Activated B cell treated with CpG ODN at 0.5 μM for 24 hours (primary cell): ENCODE measurements around the gene RFNG. TPM values are rescaled to one million over a fixed set of nuclear protein-coding genes. Genes with fewer than 3 reads are reported as not detected.

ENCODE experiments used
- ATAC-seq: fragments of 200-7000 bp; cut with Tn5 transposase; one replicate; pipeline ENCODE4 v1.10.0; 2021; ENCODE audit warnings: low read depth, mild to moderate bottlenecking, moderate library complexity
- CTCF ChIA-PET: fragments of 350-600 bp; sonication (Branson Sonifier 250); formaldehyde crosslinking; loops from one replicate; lab custom pipeline; 2021; ENCODE audit warnings: antibody characterized with exemption; lab: Charles Lee
- POLR2A ChIA-PET: fragments of 350-600 bp; sonication (Branson Sonifier 250); formaldehyde crosslinking; loops from one replicate; lab custom pipeline; 2021; ENCODE audit warnings: antibody characterized with exemption; lab: Charles Lee
- DNase-seq: peaks from one replicate; pipeline ENCODE4 v3.0.0; 2022
- H3K27ac Mint-ChIP-seq: one replicate; pipeline ENCODE4 v1.8.0; 2020; ENCODE audit warnings: mixed read lengths
- H3K27me3 Mint-ChIP-seq: one replicate; pipeline ENCODE4 v1.8.0; 2021; ENCODE audit warnings: mixed read lengths
- H3K36me3 Mint-ChIP-seq: one replicate; pipeline ENCODE4 v1.8.0; 2021; ENCODE audit warnings: low read depth, mixed read lengths
- H3K4me1 Mint-ChIP-seq: one replicate; pipeline ENCODE4 v1.8.0; 2021; ENCODE audit warnings: mixed read lengths
- H3K4me3 Mint-ChIP-seq: one replicate; pipeline ENCODE4 v1.8.0; 2020; ENCODE audit warnings: mild to moderate bottlenecking, mixed read lengths
- H3K9me3 Mint-ChIP-seq: one replicate; pipeline ENCODE4 v1.8.0; 2020; ENCODE audit warnings: mixed read lengths
- CTCF ChIP-seq: fragments of 200-600 bp; IDR thresholded peaks from one replicate; pipeline ENCODE4 v1.8.0; 2022; ENCODE audit warnings: antibody characterized with exemption, mild to moderate bottlenecking
- intact Hi-C: fragments of 100-400 bp; cut with micrococcal nuclease; formaldehyde crosslinking; loops from one replicate; pipeline ENCODE4 v1.15.1; 2024
- total RNA-seq: library from RNA; stranded (reverse); gene quantifications from 2 replicates; pipeline ENCODE4 v1.2.3, GENCODE V29; 2022

RFNG gene
- total RNA-seq, 1 donor from 2014 or later, result 18.7 TPM

- POLR2A ChIA-PET, result no interaction called here
- peaks cover 59% of the 10 kb centered on the region for H3K36me3 Mint-ChIP-seq
- CTCF ChIA-PET, result no interaction called here
- no peak overlapping the region for H3K27ac Mint-ChIP-seq
- no peak for TF ChIP-seq CTCF
- no peaks in the 10 kb centered on the region for H3K4me1 Mint-ChIP-seq
- DNase-seq (no peak), ATAC-seq (no peak)
- intact Hi-C loops, result no loop called here
- no peak overlapping the region for H3K4me3 Mint-ChIP-seq
- H3K27me3 Mint-ChIP-seq, result no peaks in the 10 kb centered on the region
- no peaks in the 10 kb centered on the region for H3K9me3 Mint-ChIP-seq
Observed at GRCh38 chr17:82085031-82085861, 33.6 kb upstream of the RFNG start.

GRCh38 chr17:82084373-82085030 lies 32.9 kb upstream of the RFNG start:
- CTCF ChIA-PET, result no interaction called here
- H3K9me3 Mint-ChIP-seq, result no peaks in the 10 kb centered on the region
- POLR2A ChIA-PET, result no interaction called here
- H3K36me3 Mint-ChIP-seq, result peaks cover 63% of the 10 kb centered on the region
- no peaks in the 10 kb centered on the region for H3K4me1 Mint-ChIP-seq
- no peak for TF ChIP-seq CTCF
- H3K27ac Mint-ChIP-seq, result no peak overlapping the region
- ATAC-seq (no peak), DNase-seq (no peak)
- no peak overlapping the region for H3K4me3 Mint-ChIP-seq
- no peaks in the 10 kb centered on the region for H3K27me3 Mint-ChIP-seq
- intact Hi-C loops, result no loop called here

- H3K4me1 Mint-ChIP-seq, result no peaks in the 10 kb centered on the region
- TF ChIP-seq CTCF, result no peak
- ChIA-PET CTCF (no interaction called here), POLR2A (no interaction called here)
- ATAC-seq (no peak), DNase-seq (no peak)
- no peak overlapping the region for H3K27ac Mint-ChIP-seq
- intact Hi-C loops, result no loop called here
- no peaks in the 10 kb centered on the region for H3K9me3 Mint-ChIP-seq
- peaks cover 64% of the 10 kb centered on the region for H3K36me3 Mint-ChIP-seq
- H3K27me3 Mint-ChIP-seq, result no peaks in the 10 kb centered on the region
- H3K4me3 Mint-ChIP-seq, result no peak overlapping the region
Observed at GRCh38 chr17:82083533-82084359, 32.1 kb upstream of the RFNG start.

- Mint-ChIP-seq H3K9me3 (no peaks in the 10 kb centered on the region), H3K27ac (no peak overlapping the region), H3K4me3 (no peak overlapping the region), H3K36me3 (peaks cover 62% of the 10 kb centered on the region), H3K27me3 (no peaks in the 10 kb centered on the region), H3K4me1 (no peaks in the 10 kb centered on the region)
- POLR2A ChIA-PET, result interaction anchor here (0.6 kb wide), 1 partner anchor 13 kb away, joined by 3 read pairs; no protein-coding TSS in a partner anchor
- ATAC-seq, result no peak
- intact Hi-C loops, result no loop called here
- no peak for TF ChIP-seq CTCF
- DNase-seq, result no peak
- CTCF ChIA-PET, result no interaction called here
Observed at GRCh38 chr17:82083009-82083408, 31.4 kb upstream of the RFNG start.

- intact Hi-C loops, result no loop called here
- ATAC-seq (no peak), DNase-seq (no peak)
- no peak overlapping the region for H3K27ac Mint-ChIP-seq
- no peaks in the 10 kb centered on the region for H3K27me3 Mint-ChIP-seq
- no peaks in the 10 kb centered on the region for H3K9me3 Mint-ChIP-seq
- peaks cover 58% of the 10 kb centered on the region for H3K36me3 Mint-ChIP-seq
- POLR2A ChIA-PET, result interaction anchor here (1.0 kb wide), 1 partner anchor 19 kb away, joined by 3 read pairs; no protein-coding TSS in a partner anchor
- no peaks in the 10 kb centered on the region for H3K4me1 Mint-ChIP-seq
- CTCF ChIA-PET, result no interaction called here
- no peak overlapping the region for H3K4me3 Mint-ChIP-seq
- no peak for TF ChIP-seq CTCF
Observed at GRCh38 chr17:82082456-82082855, 30.8 kb upstream of the RFNG start.
